Stimulated activated CD4-positive, alpha-beta T cell treated with anti-CD3 and anti-CD28 coated beads, Interleukin-15, amount 100 ng/mL, for 1 hour (primary cell): ENCODE data around the gene CLCN2.

ENCODE experiments used
- DNase-seq, 2 donors: peaks; one replicate each; pipeline ENCODE4 v3.0.0-alpha.2; 2020; ENCODE audit warnings: low read depth in 1 of 2, low spot score in 1 of 2

Gene CLCN2

DNA sequence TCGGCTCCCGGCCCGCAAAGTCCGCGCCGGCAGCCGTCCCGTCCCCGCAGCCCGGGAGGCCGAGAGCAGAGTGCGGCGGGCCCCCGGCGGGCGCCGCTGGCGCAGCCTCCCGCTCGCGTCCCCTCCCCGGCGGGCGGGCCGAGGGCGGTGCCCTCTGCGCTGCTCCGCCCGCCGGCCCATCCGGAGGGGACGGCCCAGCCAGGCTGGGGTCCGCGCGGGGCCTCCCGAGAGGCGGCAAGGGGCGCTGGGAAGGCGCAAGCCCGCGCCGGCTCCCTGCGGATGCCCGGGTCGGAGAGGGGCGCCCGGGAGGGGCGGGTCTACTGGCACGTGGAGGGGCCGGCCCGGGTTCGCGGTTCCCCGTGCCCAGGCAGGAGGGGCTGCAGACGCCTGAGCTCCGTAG is at the start of gene CLCN2, which contains the start of gene POLR2H:
TSS of gene CLCN2 (minus strand) at position 74 of the 400 bp plus-strand sequence. CDS start 126 bp downstream, outside the sequence.
TSS of gene POLR2H (plus strand) at position 179 of the 400 bp plus-strand sequence. CDS start 1,783 bp downstream, outside the sequence.
- peak; percentile 19 to 34 for DNase-seq

DNA sequence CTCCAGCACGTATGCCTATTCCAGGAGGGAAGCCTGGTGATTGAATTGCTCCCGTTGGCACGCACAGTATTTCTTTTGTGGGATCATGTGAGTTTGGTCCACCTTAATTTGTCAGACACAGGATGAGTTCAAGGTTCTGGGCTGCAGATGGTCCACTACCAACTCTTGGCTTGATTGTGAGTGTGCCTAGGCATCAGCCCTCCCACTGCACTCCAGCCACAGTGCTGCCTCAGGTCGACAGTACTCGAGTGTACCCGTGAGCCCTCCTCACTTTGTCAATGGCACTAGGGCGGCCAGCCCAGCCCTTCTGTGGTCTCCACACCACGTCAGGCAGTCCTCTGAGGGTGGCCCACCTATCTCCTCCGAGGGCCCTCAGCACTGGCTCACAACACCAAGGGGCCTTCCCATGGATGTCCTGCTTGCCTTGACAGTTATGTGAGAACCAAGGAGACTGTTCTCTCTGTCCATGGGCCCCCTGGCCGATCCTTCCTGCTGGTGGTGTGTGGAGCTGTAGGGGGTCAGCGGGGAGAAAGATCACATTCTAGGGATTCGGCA is 48.6 kb upstream of the CLCN2 start:
- DNase-seq = no peak

DNA sequence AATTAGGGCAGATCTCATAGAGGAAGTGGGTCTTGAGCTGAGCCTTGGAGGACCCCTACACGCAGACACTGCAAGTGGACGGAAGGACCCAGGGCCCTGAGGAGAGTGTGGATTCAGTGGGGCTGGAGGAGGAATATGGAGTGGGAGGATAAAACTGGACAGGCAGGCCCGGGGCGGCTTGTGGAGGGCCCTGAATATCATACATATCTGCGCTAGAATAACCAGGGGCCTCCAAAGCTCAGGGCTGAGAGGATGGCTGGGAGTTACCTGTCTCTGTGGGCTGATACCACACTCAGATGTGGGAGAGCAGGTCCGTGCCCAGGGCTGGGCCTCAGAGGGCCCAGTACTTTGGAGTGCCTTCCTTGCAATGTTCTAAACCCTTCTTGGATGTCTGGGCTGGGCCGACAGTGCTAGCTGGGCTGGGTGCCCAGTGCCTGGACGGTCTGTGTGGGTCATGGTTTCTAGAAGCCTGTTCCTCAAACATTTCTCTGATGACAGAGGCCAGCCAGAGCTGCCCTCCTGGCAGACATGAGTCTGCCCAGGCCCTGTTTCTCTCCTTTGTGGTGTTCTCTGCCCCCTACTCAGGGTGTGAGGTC is 48.0 kb upstream of the CLCN2 start:
- DNase-seq = no peak

GRCh38 chr3:184405075-184406030 is 43.9 kb upstream of the CLCN2 start:
- no peak for DNase-seq

- no peak for DNase-seq
Observed at GRCh38 chr3:184399410-184399809, 38.0 kb upstream of the CLCN2 start.

GRCh38 chr3:184395320-184395660 is 33.9 kb upstream of the CLCN2 start:
- DNase-seq = no peak

GRCh38 chr3:184391266-184391665 is 29.9 kb upstream of the CLCN2 start:
- DNase-seq = no peak

- DNase-seq = no peak
Observed at GRCh38 chr3:184389935-184390528, 28.6 kb upstream of the CLCN2 start.

GRCh38 chr3:184389384-184389783 is 28.0 kb upstream of the CLCN2 start:
- no peak for DNase-seq

DNA sequence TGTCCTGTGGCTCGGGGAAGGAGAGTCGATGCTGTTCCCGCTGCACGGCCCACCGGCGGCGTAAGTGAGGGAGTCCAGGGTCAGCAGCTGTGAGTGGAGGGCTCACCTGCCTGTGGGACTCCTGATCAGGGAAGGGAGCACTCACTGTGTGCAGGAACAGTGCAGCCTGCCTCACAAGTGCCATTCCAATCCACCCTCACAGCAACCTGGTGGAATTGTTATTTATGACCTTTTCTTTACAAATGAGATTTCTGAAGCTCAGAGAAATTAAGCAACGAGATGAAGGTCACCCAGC is 27.5 kb upstream of the CLCN2 start:
- DNase-seq = no peak

GRCh38 chr3:184388164-184388935 is 26.9 kb upstream of the CLCN2 start:
- DNase-seq = no peak

DNA sequence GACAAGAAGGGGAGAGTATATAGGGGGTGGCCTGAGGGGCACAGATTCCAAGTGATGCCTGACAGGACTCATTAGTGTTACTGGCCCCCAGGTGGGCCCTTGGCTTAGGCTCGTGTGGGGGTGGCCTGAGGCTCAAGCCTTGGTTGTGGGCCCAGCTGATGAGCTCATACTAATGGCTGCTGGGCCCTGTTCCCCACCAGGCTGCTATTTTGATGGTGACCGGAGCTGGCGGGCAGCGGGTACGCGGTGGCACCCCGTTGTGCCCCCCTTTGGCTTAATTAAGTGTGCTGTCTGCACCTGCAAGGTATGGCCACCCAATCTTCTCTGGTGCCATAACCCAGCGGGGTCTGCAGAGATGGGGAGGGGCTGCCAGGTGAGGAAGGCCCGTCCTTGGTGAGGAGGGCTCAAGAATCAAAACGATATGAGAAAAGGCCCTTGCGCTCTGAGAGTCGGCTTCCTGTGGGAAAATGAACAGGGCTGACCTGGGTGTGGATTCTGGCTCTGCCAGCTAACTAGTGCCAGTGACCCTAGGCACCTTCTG is 25.8 kb upstream of the CLCN2 start:
- DNase-seq = no peak

- no peak for DNase-seq
Observed at GRCh38 chr3:184386047-184386806, 24.8 kb upstream of the CLCN2 start.

DNA sequence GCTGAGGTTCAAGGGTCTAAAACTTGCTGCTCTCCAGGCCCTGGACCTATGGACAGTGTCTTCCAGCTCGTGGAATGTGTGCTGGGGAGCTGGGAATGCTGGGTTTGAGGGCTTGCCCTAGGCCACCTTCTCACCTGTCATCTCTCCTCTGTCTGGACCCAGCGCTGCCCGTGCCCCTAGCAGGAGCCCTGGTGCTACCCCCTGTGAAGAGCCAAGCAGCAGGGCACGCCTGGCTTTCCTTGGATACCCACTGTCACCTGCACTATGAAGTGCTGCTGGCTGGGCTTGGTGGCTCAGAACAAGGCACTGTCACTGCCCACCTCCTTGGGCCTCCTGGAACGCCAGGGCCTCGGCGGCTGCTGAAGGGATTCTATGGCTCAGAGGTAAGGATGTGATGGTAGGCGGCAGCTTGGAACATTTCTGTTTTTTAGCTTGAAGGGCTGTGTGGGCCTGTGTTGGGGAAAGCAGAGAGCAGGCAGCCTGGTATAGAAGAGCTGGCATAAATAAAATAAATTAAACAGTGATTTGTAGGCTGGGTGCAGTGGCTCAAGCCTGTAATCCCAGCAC is 23.5 kb upstream of the CLCN2 start:
- no peak for DNase-seq

- DNase-seq = no peak
Observed at GRCh38 chr3:184384342-184384741, 22.9 kb upstream of the CLCN2 start.

- DNase-seq = no peak
Observed at GRCh38 chr3:184383033-184383740, 21.8 kb upstream of the CLCN2 start.

DNA sequence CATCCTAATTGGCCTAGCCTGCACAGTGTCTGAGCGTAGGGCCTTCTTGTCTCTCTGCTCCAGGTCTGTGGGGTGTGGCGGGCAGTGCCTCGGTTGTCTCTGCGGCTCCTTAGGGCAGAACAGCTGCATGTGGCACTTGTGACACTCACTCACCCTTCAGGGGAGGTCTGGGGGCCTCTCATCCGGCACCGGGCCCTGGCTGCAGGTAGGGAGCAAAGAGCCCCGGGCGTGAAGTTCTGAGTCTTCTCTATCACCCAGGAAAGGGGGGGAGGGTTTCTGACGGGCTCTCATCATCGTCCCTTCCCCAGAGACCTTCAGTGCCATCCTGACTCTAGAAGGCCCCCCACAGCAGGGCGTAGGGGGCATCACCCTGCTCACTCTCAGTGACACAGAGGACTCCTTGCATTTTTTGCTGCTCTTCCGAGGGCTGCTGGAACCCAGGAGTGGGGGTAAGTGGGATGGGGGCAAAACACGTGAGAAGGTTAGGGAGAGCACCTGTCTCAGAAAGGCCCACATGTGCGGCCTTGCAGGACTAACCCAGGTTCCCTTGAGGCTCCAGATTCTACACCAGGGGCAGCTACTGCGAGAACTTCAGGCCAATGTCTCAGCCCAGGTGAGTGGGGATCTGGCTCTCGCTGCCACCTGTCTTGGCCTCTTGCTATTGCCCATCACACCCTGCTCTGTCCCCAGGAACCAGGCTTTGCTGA is 21.1 kb upstream of the CLCN2 start:
- no peak for DNase-seq
